ENCODE results near the gene UPK1A.

The UPK1A gene

GRCh38 chr19:35693835-35694599 lies 27.7 kb downstream of the UPK1A start:
- no peak for TF ChIP-seq GATA3 (IDR thresholded peaks at IDR 0.05; ENCODE audit: low read depth, low read length)
- TF ChIP-seq GATA2 (IDR thresholded peaks at IDR 0.05; ENCODE audit: low read depth, low read length), result no peak

- no peak for TF ChIP-seq GATA2 (IDR thresholded peaks at IDR 0.05; ENCODE audit: low read depth, low read length)
- TF ChIP-seq GATA3 (IDR thresholded peaks at IDR 0.05; ENCODE audit: low read depth, low read length), result no peak
Observed at GRCh38 chr19:35695895-35696422, 29.6 kb downstream of the UPK1A start.

GRCh38 chr19:35696835-35697234 lies 30.5 kb downstream of the UPK1A start:
- TF ChIP-seq GATA2 (IDR thresholded peaks at IDR 0.05; ENCODE audit: low read depth, low read length) (no peak), GATA3 (IDR thresholded peaks at IDR 0.05; ENCODE audit: low read depth, low read length) (no peak)

- TF ChIP-seq GATA2 (IDR thresholded peaks at IDR 0.05; ENCODE audit: low read depth, low read length), result no peak
- TF ChIP-seq GATA3 (IDR thresholded peaks at IDR 0.05; ENCODE audit: low read depth, low read length), result no peak
Observed at GRCh38 chr19:35702223-35703012, 36.1 kb downstream of the UPK1A start.

- no peak for TF ChIP-seq GATA3 (IDR thresholded peaks at IDR 0.05; ENCODE audit: low read depth, low read length)
- TF ChIP-seq GATA2 (IDR thresholded peaks at IDR 0.05; ENCODE audit: low read depth, low read length), result no peak
Observed at GRCh38 chr19:35703343-35703742, 37.0 kb downstream of the UPK1A start.

GRCh38 chr19:35704218-35704617 lies 37.9 kb downstream of the UPK1A start, which contains the start of gene ZBTB32:
TSS of gene ZBTB32 (plus strand) at chr19:35704558. CDS start at chr19:35714627, 10,069 bp downstream.
- TF ChIP-seq GATA3 (IDR thresholded peaks at IDR 0.05; ENCODE audit: low read depth, low read length), result no peak
- no peak for TF ChIP-seq GATA2 (IDR thresholded peaks at IDR 0.05; ENCODE audit: low read depth, low read length)

GRCh38 chr19:35708391-35708790 lies 42.1 kb downstream of the UPK1A start:
- no peak for TF ChIP-seq GATA3 (IDR thresholded peaks at IDR 0.05; ENCODE audit: low read depth, low read length)
- TF ChIP-seq GATA2 (IDR thresholded peaks at IDR 0.05; ENCODE audit: low read depth, low read length), result no peak

- TF ChIP-seq GATA3 (IDR thresholded peaks at IDR 0.05; ENCODE audit: low read depth, low read length) (no peak), GATA2 (IDR thresholded peaks at IDR 0.05; ENCODE audit: low read depth, low read length) (no peak)
Observed at GRCh38 chr19:35710784-35711723, 44.7 kb downstream of the UPK1A start.

GRCh38 chr19:35712567-35713505 lies 46.5 kb downstream of the UPK1A start:
- TF ChIP-seq GATA2 (IDR thresholded peaks at IDR 0.05; ENCODE audit: low read depth, low read length) (no peak), GATA3 (IDR thresholded peaks at IDR 0.05; ENCODE audit: low read depth, low read length) (no peak)

- TF ChIP-seq GATA2 (IDR thresholded peaks at IDR 0.05; ENCODE audit: low read depth, low read length), result no peak
- no peak for TF ChIP-seq GATA3 (IDR thresholded peaks at IDR 0.05; ENCODE audit: low read depth, low read length)
Observed at GRCh38 chr19:35713506-35713850, 47.2 kb downstream of the UPK1A start.

- TF ChIP-seq GATA2 (IDR thresholded peaks at IDR 0.05; ENCODE audit: low read depth, low read length) (no peak), GATA3 (IDR thresholded peaks at IDR 0.05; ENCODE audit: low read depth, low read length) (no peak)
Observed at GRCh38 chr19:35713904-35714495, 47.7 kb downstream of the UPK1A start.

GRCh38 chr19:35714601-35715354 lies 48.5 kb downstream of the UPK1A start:
- TF ChIP-seq GATA2 (IDR thresholded peaks at IDR 0.05; ENCODE audit: low read depth, low read length) (no peak), GATA3 (IDR thresholded peaks at IDR 0.05; ENCODE audit: low read depth, low read length) (no peak)

Data from SH-SY5Y (cell line).